ENCODE data around the gene CCDC6.
"Not testable (repeated sequence)": the region's sequence is repeated elsewhere in the genome, so short reads cannot be mapped to it uniquely, and the experiment has no call there.

CCDC6 gene

DNA sequence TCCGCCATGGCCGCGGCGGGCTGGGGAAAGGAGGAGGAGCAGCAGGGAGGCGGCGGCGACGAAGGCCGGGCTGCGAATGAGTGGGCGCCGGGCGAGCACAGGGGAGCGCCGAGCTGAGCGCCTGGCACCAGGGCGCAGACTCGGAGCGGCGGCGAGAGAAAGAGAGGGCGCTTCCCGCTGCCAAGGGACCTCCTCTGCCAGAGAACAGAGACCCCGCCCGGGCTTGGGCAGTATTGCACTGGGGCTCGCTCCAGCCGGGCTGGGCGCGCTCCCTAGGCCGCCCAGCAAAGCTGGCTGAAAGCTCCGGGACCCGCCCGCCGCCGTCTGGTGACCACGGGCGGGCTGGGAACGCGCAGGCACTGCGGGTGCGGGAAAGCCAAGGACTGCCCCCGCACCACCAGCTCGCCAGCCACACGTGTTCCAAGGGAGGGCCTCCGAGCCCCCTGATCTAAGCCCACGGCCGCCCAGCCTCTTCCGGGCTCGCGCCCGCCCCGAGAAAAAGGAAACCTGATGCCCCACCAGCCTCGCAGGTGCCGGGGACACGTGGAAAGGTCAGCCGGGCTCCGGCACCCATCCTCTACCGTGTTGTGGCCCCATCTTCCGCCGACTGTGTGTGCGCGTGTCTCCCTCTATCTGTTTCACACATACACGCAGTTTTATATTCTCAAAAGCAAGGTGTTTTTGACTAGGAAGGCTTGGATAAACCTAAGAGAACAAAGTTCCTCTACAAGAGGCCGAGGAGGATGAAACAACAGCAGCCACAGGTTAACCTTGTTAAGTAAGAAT lies at the start of gene CCDC6:
CCDC6 (minus strand) TSS at position 140 of the 786 bp plus-strand sequence; CDS start at position 8, 132 bp downstream.
- in situ Hi-C loops (cut with MboI; ENCODE audit: low sequenced_read_pairs), result no loop called here
- DNase-seq (ENCODE audit: low spot score in 2 of 2), result peak; percentile 85 to 94
- H3K4me1 ChIP-seq, result peaks cover 26% of the 10 kb centered on the region
- H3K36me3 ChIP-seq (replicated peaks), result no peaks in the 10 kb centered on the region
- no peaks in the 10 kb centered on the region for H3K27me3 ChIP-seq (ENCODE audit: low read depth)
- no peaks in the 10 kb centered on the region for H3K9me3 ChIP-seq
- peak within 1 kb of the TSS; percentile 79 for H3K4me3 ChIP-seq

DNA sequence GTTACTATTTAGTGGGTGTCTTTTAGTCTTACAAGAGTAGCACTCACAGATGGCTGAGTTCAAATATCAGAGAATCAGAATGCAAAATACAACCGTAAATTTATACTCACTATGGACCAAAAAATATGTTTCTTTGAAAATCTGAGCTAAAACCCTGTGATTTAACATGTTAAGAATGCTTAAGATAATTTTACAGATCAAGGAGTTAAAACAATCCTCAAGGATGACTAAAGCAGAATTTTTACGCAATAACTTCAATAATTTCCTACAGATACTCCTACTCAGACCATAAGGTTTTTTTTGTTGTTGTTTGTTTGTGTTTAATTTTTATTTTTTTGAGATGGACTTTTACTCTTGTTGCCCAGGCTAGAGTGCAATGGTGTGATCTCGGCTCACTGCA lies 47.9 kb upstream of the CCDC6 start:
- Histone ChIP-seq H3K36me3 (replicated peaks) (no peaks in the 10 kb centered on the region), H3K9me3 (no peaks in the 10 kb centered on the region), H3K4me3 (no peak overlapping the region), H3K4me1 (no peaks in the 10 kb centered on the region), H3K27me3 (ENCODE audit: low read depth) (no peaks in the 10 kb centered on the region)
- DNase-seq (ENCODE audit: low spot score in 2 of 2), result no peak
- in situ Hi-C loops (cut with MboI; ENCODE audit: low sequenced_read_pairs), result no loop called here

DNA sequence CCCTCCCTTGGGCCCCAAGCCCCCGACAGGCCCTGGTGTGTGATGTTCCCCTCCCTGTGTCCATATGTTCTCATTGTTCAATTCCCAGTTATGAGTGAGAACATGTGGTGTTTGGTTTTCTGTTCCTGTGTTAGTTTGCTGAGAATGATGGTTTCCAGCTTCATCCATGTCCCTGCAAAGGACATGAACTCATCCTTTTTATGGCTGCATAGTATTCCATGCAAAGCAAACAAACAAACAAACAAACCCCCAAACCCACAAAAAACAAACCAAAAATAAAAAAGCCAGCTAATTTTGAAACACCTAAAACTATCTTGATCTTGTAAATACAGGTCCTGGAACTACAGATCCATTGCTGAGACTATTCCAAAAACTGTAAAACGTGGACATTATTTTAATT lies 47.4 kb upstream of the CCDC6 start:
- DNase-seq (ENCODE audit: low spot score in 2 of 2); H3K9me3 ChIP-seq; H3K27me3 ChIP-seq (ENCODE audit: low read depth); H3K4me3 ChIP-seq; in situ Hi-C loops (cut with MboI; ENCODE audit: low sequenced_read_pairs); H3K36me3 ChIP-seq (replicated peaks); H3K4me1 ChIP-seq: not testable (repeated sequence)

DNA sequence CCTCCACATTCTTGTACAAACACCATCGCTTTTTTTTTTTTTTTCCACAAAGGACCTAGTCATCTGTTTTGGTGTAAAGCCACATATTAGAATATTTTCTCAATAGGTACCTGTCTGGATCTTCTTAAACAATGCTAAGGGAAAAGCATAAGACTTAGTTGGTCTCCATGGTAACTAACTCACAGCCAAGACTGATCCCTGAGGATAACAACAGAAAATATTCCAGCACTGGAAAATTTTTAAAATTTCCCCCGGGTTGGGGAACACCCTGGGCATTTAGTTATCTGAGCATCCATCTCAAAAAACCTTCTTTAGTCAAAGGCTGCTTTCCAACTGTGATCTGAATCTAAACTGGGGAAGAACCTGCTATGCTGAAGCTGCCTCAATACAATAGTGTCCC lies 43.7 kb upstream of the CCDC6 start:
- Histone ChIP-seq H3K4me3 (no peak overlapping the region), H3K4me1 (no peaks in the 10 kb centered on the region), H3K36me3 (replicated peaks) (no peaks in the 10 kb centered on the region), H3K27me3 (ENCODE audit: low read depth) (no peaks in the 10 kb centered on the region), H3K9me3 (no peaks in the 10 kb centered on the region)
- DNase-seq (ENCODE audit: low spot score in 2 of 2), result no peak
- in situ Hi-C loops (cut with MboI; ENCODE audit: low sequenced_read_pairs), result no loop called here

DNA sequence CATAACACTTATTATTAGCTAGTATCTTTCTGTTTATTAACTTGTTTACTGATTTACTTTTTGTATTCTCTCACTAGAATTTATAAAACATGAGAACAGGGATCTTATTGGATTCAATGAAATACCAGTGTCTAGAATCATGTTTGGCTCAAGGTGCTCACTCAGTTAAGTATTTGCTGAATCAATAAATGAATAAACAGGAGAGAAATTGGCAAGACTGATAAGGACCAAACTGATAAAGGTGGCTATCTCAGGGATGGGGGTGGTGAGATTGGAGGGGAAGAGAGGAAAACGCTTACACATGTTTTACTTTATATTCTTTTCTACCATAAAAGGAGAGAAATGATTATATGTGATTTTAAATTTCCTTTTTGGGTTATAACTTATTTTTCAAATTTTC lies 43.3 kb upstream of the CCDC6 start:
- no peak for DNase-seq (ENCODE audit: low spot score in 2 of 2)
- Histone ChIP-seq H3K9me3 (no peaks in the 10 kb centered on the region), H3K27me3 (ENCODE audit: low read depth) (no peaks in the 10 kb centered on the region), H3K36me3 (replicated peaks) (no peaks in the 10 kb centered on the region), H3K4me1 (no peaks in the 10 kb centered on the region), H3K4me3 (no peak overlapping the region)
- in situ Hi-C loops (cut with MboI; ENCODE audit: low sequenced_read_pairs), result no loop called here

DNA sequence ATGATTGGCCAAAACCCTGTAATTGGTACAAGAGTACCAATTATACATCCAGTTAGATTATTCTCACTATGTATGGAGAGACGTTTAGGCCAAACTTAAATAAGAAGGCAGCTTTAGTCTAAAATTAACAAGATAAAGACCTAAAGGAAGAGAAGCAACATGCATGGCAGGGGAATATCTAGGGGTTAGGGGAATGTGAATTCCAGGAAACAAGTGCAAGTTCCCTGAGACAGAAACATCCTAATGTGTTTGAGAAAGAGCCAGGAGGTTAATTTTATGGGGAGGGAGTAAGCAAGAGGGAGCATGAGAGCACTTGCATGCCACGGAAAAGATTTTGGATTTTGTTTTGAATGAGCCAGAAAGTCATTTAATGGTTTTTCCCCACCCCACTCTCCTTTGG lies 39.6 kb upstream of the CCDC6 start:
- no peaks in the 10 kb centered on the region for H3K36me3 ChIP-seq (replicated peaks)
- no peaks in the 10 kb centered on the region for H3K4me1 ChIP-seq
- in situ Hi-C loops (cut with MboI; ENCODE audit: low sequenced_read_pairs), result no loop called here
- H3K4me3 ChIP-seq, result no peak overlapping the region
- DNase-seq (ENCODE audit: low spot score in 2 of 2), result no peak
- no peaks in the 10 kb centered on the region for H3K9me3 ChIP-seq
- no peaks in the 10 kb centered on the region for H3K27me3 ChIP-seq (ENCODE audit: low read depth)

DNA sequence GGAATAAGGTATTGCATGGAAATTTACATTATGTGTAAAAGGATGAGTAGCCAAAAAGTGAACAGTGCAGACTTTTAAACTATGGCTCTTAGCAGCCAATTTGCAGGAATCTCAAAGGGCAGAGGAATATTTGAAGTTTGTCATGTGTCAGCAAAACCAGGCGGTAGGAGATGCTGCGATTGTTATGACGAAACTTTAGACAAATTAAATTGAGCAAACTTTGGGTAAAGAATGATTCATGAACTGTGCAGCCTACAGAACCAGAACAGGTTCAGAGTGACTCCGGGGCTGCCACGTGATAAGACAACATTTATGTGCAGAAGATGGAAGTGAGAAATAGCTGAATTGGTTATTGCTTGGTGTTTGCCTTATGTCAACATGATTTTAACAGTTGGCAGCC lies 39.2 kb upstream of the CCDC6 start:
- H3K4me3 ChIP-seq, result no peak overlapping the region
- H3K4me1 ChIP-seq, result no peaks in the 10 kb centered on the region
- no peaks in the 10 kb centered on the region for H3K36me3 ChIP-seq (replicated peaks)
- in situ Hi-C loops (cut with MboI; ENCODE audit: low sequenced_read_pairs), result no loop called here
- no peak for DNase-seq (ENCODE audit: low spot score in 2 of 2)
- no peaks in the 10 kb centered on the region for H3K27me3 ChIP-seq (ENCODE audit: low read depth)
- no peaks in the 10 kb centered on the region for H3K9me3 ChIP-seq

DNA sequence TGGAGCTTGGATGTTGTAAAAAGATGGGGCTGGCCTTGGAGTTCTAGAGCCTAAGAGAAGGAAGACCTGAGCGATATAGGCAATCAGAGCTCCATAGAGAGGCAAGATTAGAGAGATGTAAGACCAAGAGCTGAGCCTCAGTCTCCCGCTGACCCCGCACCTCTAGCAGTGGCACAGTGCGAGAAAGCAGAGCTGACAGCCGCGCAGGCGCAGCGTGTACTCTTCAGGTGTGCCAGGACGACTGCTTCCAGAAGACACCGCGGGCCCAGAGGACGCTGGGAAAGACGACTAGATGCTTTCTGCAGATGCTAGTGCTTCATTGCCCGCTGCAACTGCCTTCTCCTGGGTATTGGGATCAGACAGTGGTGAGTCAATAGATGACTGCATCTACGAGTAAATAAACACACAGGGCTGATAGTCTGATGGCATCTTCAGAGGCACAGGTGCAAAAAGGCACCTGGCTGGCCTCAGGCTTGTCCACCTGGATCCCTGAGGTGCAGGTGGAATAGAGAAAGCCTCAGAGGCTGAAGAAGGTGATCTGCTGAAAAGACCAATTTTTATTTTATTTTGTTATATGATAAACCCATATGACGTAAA lies 38.1 kb upstream of the CCDC6 start:
- Histone ChIP-seq H3K27me3 (ENCODE audit: low read depth) (no peaks in the 10 kb centered on the region), H3K36me3 (replicated peaks) (no peaks in the 10 kb centered on the region), H3K4me3 (no peak overlapping the region), H3K9me3 (no peaks in the 10 kb centered on the region), H3K4me1 (no peaks in the 10 kb centered on the region)
- DNase-seq (ENCODE audit: low spot score in 2 of 2), result no peak
- in situ Hi-C loops (cut with MboI; ENCODE audit: low sequenced_read_pairs), result no loop called here

DNA sequence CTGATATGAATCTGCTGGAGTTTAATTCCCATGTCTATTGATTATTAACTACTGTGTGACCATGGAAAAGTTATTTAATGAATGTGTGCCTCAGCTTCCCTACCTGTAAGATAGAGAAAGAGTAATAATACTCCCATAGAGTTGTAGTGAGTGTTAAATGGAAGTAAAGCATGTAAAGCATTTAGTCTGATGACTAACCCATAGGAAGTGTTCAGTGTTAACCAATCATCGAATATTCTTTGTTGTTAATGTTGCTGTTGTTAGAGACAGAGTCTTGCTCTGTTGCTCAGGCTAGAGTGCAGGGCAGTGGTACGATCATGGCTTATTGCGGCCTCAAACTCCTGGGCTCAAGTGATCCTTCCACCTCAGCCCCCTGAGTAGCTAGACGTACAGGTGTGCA lies 36.2 kb upstream of the CCDC6 start:
- Histone ChIP-seq H3K36me3 (replicated peaks) (no peaks in the 10 kb centered on the region), H3K4me3 (no peak overlapping the region)

DNA sequence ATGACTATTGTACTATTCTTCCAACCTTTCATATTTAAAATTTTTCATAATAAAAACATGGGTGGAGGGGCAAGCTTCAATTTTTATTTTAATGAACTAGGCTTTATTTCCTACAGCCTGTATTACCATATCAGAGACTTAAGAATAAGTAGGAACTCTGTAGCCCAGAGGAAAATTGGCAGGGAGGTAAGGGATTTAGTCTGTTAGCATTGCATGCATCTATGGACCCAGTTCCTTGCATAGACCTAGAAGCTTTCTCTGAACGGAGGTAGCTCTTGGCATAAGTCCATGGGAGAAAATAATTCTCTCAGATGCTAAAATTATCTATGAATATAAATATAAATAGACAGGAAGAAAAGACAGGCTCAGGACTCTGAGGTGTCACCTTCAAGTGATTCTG lies 31.4 kb upstream of the CCDC6 start:
- Histone ChIP-seq H3K27me3 (ENCODE audit: low read depth) (no peaks in the 10 kb centered on the region), H3K4me1 (peaks cover 17% of the 10 kb centered on the region), H3K36me3 (replicated peaks) (no peaks in the 10 kb centered on the region), H3K4me3 (no peak overlapping the region), H3K9me3 (no peaks in the 10 kb centered on the region)
- in situ Hi-C loops (cut with MboI; ENCODE audit: low sequenced_read_pairs), result no loop called here
- DNase-seq (ENCODE audit: low spot score in 2 of 2), result peak; percentile 39 to 66

More for the DNA sequence above, 36.2 kb upstream of the CCDC6 start:
- H3K27me3 ChIP-seq (ENCODE audit: low read depth), result no peaks in the 10 kb centered on the region
- no peaks in the 10 kb centered on the region for H3K9me3 ChIP-seq
- DNase-seq (ENCODE audit: low spot score in 2 of 2), result no peak
- H3K4me1 ChIP-seq, result peaks cover 7% of the 10 kb centered on the region
- in situ Hi-C loops (cut with MboI; ENCODE audit: low sequenced_read_pairs), result no loop called here

DNA sequence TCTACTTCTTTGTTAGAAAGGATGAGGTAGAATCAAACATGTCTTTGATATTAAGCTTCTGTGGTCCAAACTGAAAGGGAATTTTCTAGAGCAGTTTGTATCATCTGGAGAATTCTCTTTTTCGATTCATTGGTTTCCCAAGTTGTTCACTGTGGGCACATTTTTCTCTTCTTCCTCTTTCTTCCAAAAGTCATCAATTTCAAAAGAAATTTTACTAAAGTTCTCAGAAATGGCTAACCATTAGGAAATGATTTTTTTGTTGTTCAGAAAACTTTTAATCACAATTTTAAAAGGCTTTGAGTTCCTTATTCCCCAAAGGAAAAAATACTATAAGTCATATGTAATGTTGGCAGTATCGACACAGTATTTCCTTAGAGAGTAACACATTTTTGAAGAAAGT lies 28.3 kb upstream of the CCDC6 start:
- Histone ChIP-seq H3K27me3 (ENCODE audit: low read depth) (no peaks in the 10 kb centered on the region), H3K36me3 (replicated peaks) (no peaks in the 10 kb centered on the region), H3K9me3 (0 out of 2 replicates have a peak, but pooled peaks cover 4% of the 10 kb centered on the region), H3K4me3 (no peak overlapping the region), H3K4me1 (peaks cover 17% of the 10 kb centered on the region)
- in situ Hi-C loops (cut with MboI; ENCODE audit: low sequenced_read_pairs), result no loop called here
- DNase-seq (ENCODE audit: low spot score in 2 of 2), result no peak

DNA sequence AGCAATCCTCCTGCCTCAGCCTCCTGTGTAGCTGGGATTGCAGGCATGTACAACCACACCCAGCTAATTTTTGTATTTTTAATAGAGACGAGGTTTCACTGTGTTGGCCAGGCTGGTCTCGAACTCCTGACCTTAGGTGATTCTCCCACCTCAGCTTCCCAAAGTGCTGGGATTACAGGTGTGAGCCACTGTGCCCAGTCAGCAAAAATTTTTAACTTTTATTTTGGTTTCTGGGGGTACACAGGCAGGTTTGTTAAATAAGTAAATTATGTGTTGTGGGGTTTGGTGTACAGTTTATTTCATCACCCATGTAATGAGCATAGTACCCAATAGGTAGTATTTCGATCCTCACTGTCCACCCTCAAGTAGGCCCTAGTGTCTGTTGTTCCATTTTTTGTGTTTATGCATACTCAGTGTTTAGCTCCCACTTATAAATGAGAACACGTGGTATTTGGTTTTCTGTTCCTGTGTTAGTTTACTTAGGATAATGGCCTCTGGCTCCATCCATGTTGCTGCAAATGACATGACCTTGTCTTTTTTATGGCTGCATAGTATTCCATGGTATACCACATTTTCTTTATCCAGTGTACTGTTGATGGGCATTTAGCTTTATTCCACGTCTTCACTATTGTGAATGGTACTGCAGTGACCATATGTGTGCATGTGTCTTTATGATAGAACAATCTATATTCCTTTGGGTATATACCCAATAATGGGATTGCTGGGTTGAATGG lies 24.6 kb upstream of the CCDC6 start:
- in situ Hi-C loops (cut with MboI; ENCODE audit: low sequenced_read_pairs); H3K9me3 ChIP-seq; DNase-seq (ENCODE audit: low spot score in 2 of 2); H3K4me1 ChIP-seq; H3K4me3 ChIP-seq; H3K36me3 ChIP-seq (replicated peaks); H3K27me3 ChIP-seq (ENCODE audit: low read depth): not testable (repeated sequence)

DNA sequence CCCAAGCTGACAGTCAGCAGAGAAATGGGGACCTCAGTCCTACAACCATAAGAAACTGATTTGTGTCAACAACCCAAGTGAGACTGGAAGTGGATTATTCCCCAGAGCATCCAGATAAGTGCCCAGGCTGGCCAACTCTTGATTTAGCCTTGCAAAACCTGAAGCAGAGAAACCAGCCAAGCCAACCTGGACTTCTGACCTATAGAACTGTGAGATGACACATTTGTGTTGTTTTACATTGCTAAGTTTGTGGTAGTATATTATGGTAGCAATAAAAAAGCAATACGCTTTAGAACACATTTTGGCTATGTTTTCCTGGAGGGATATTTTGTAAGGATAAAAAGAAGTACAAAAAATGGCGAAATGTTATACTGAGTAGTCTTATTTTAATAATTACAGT lies 19.7 kb upstream of the CCDC6 start:
- in situ Hi-C loops (cut with MboI; ENCODE audit: low sequenced_read_pairs), result no loop called here

DNA sequence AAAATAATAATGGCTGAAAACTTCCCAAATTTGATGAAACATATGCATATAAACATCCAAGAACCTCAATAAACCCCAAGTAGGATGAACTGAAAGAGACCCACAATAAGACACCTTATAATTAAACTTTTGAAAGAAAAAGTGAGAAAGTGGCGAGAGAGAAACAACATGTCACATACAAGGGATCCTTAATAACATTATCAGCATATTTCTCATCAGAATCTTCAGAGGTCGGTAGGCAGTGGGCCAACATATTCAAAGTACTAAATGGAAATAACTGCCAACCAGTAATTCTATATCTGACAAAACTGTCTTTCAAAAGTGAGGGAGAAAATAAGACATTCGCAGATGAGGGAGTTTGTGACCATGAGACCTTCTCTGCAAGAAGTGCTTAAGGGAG lies 16.6 kb upstream of the CCDC6 start:
- Histone ChIP-seq H3K27me3 (ENCODE audit: low read depth) (no peaks in the 10 kb centered on the region), H3K36me3 (replicated peaks) (no peaks in the 10 kb centered on the region), H3K4me1 (no peaks in the 10 kb centered on the region), H3K9me3 (no peaks in the 10 kb centered on the region), H3K4me3 (no peak overlapping the region)
- no peak for DNase-seq (ENCODE audit: low spot score in 2 of 2)
- in situ Hi-C loops (cut with MboI; ENCODE audit: low sequenced_read_pairs), result no loop called here

More for the DNA sequence above, 19.7 kb upstream of the CCDC6 start:
- H3K4me1 ChIP-seq, result no peaks in the 10 kb centered on the region
- 0 out of 2 replicates have a peak, but pooled peaks cover 1% of the 10 kb centered on the region for H3K9me3 ChIP-seq
- DNase-seq (ENCODE audit: low spot score in 2 of 2), result no peak
- H3K4me3 ChIP-seq, result no peak overlapping the region
- H3K27me3 ChIP-seq (ENCODE audit: low read depth), result no peaks in the 10 kb centered on the region
- H3K36me3 ChIP-seq (replicated peaks), result no peaks in the 10 kb centered on the region
